ENCODE measurements around the gene CELF5. TPM values are rescaled to one million over a fixed set of nuclear protein-coding genes. Genes with fewer than 3 reads are reported as not detected.

CELF5 gene
- total RNA-seq, 1 donor from 2014 or later, result 2.3 TPM

- no peak overlapping the region for H3K4me3 Mint-ChIP-seq
- peaks cover 44% of the 10 kb centered on the region for H3K27me3 Mint-ChIP-seq (ENCODE audit: low read depth)
- no peaks in the 10 kb centered on the region for H3K9me3 Mint-ChIP-seq
- peak; percentile 88 for DNase-seq (ENCODE audit: low read depth, low spot score)
- H3K4me1 Mint-ChIP-seq, result no peaks in the 10 kb centered on the region
- peak; percentile 84 for TF ChIP-seq CTCF (conservative IDR thresholded peaks at IDR 0.05)
- H3K27ac Mint-ChIP-seq (ENCODE audit: unreplicated experiment), result no peak overlapping the region
- no peaks in the 10 kb centered on the region for H3K36me3 Mint-ChIP-seq (ENCODE audit: low read depth)
Observed at GRCh38 chr19:3304871-3305423, 80.5 kb downstream of the CELF5 start.

- no peak for TF ChIP-seq CTCF (conservative IDR thresholded peaks at IDR 0.05)
- Mint-ChIP-seq H3K36me3 (ENCODE audit: low read depth) (no peaks in the 10 kb centered on the region), H3K27ac (ENCODE audit: unreplicated experiment) (no peak overlapping the region), H3K4me1 (no peaks in the 10 kb centered on the region), H3K27me3 (ENCODE audit: low read depth) (peaks cover 61% of the 10 kb centered on the region), H3K4me3 (no peak overlapping the region), H3K9me3 (no peaks in the 10 kb centered on the region)
- no peak for DNase-seq (ENCODE audit: low read depth, low spot score)
Observed at GRCh38 chr19:3309724-3310123, 85.3 kb downstream of the CELF5 start.

GRCh38 chr19:3310280-3310679 lies 85.8 kb downstream of the CELF5 start:
- no peak overlapping the region for H3K27ac Mint-ChIP-seq (ENCODE audit: unreplicated experiment)
- DNase-seq (ENCODE audit: low read depth, low spot score), result no peak
- no peak for TF ChIP-seq CTCF (conservative IDR thresholded peaks at IDR 0.05)

GRCh38 chr19:3310711-3311110 lies 86.2 kb downstream of the CELF5 start:
- no peak for DNase-seq (ENCODE audit: low read depth, low spot score)
- Mint-ChIP-seq H3K9me3 (no peaks in the 10 kb centered on the region), H3K27ac (ENCODE audit: unreplicated experiment) (no peak overlapping the region), H3K36me3 (ENCODE audit: low read depth) (no peaks in the 10 kb centered on the region), H3K4me3 (no peak overlapping the region), H3K27me3 (ENCODE audit: low read depth) (peaks cover 56% of the 10 kb centered on the region), H3K4me1 (no peaks in the 10 kb centered on the region)
- TF ChIP-seq CTCF (conservative IDR thresholded peaks at IDR 0.05), result no peak

More at GRCh38 chr19:3310280-3310679, 85.8 kb downstream of the CELF5 start:
- no peaks in the 10 kb centered on the region for H3K36me3 Mint-ChIP-seq (ENCODE audit: low read depth)
- no peaks in the 10 kb centered on the region for H3K4me1 Mint-ChIP-seq
- H3K4me3 Mint-ChIP-seq, result no peak overlapping the region
- peaks cover 56% of the 10 kb centered on the region for H3K27me3 Mint-ChIP-seq (ENCODE audit: low read depth)
- H3K9me3 Mint-ChIP-seq, result no peaks in the 10 kb centered on the region

- Mint-ChIP-seq H3K27me3 (ENCODE audit: low read depth) (peaks cover 60% of the 10 kb centered on the region), H3K36me3 (ENCODE audit: low read depth) (no peaks in the 10 kb centered on the region), H3K9me3 (no peaks in the 10 kb centered on the region), H3K4me3 (no peak overlapping the region), H3K27ac (ENCODE audit: unreplicated experiment) (no peak overlapping the region), H3K4me1 (no peaks in the 10 kb centered on the region)
- no peak for TF ChIP-seq CTCF (conservative IDR thresholded peaks at IDR 0.05)
- DNase-seq (ENCODE audit: low read depth, low spot score), result no peak
Observed at GRCh38 chr19:3313199-3313575, 88.7 kb downstream of the CELF5 start.
